Measurements from ENCODE around the gene RBM8A.

Gene RBM8A

DNA sequence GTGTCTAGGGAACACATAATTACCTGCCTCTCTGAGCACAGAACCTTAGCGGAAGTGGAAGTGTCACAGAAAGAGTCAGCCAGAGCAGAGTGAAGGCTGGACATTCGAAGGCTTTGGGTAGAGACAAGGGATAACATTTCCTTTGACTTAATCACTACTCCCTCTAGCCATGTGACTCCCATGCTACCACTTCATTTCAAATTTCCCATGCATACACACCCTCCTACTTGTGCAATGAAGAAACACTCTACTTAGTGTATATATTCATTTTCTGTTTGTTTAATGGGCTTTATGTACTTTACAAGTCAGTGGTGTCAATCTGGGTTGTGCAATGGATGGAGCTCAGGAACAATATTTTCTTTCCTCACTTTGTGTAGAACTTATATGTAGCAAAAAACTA is 48.6 kb downstream of the RBM8A start:
- Histone ChIP-seq H3K27ac (ENCODE audit: low read depth, low read length, poor library complexity, severe bottlenecking) (no peak overlapping the region), H3K4me3 (ENCODE audit: low read depth, low read length, poor library complexity, severe bottlenecking) (no peak overlapping the region), H3F3A (ENCODE audit: insufficient read depth, low read length) (no peaks in the 10 kb centered on the region), H3K4me1 (ENCODE audit: insufficient read depth, low read length, severe bottlenecking) (no peaks in the 10 kb centered on the region), H3K36me3 (ENCODE audit: insufficient read depth, low read length) (no peaks in the 10 kb centered on the region), H4K20me1 (ENCODE audit: insufficient read depth, low read length) (no peaks in the 10 kb centered on the region), H3K4me2 (ENCODE audit: low read length) (no peak overlapping the region), H3K79me2 (ENCODE audit: insufficient read depth, low read length) (no peaks in the 10 kb centered on the region), H3K9me3 (ENCODE audit: low read length) (no peaks in the 10 kb centered on the region), H3K9ac (ENCODE audit: low read length) (no peak overlapping the region), H2AFZ (ENCODE audit: low read length) (no peak overlapping the region), H3K9me2 (ENCODE audit: low read depth, low read length) (no peaks in the 10 kb centered on the region), H3K27me3 (ENCODE audit: insufficient read depth, low read length) (peaks cover 4% of the 10 kb centered on the region; the same call in 1 of the 2 replicates)
- TF ChIP-seq EZH2 (IDR thresholded peaks at IDR 0.05; ENCODE audit: borderline replicate concordance, low read length): no peak
- TF ChIP-seq, protein P1, sequence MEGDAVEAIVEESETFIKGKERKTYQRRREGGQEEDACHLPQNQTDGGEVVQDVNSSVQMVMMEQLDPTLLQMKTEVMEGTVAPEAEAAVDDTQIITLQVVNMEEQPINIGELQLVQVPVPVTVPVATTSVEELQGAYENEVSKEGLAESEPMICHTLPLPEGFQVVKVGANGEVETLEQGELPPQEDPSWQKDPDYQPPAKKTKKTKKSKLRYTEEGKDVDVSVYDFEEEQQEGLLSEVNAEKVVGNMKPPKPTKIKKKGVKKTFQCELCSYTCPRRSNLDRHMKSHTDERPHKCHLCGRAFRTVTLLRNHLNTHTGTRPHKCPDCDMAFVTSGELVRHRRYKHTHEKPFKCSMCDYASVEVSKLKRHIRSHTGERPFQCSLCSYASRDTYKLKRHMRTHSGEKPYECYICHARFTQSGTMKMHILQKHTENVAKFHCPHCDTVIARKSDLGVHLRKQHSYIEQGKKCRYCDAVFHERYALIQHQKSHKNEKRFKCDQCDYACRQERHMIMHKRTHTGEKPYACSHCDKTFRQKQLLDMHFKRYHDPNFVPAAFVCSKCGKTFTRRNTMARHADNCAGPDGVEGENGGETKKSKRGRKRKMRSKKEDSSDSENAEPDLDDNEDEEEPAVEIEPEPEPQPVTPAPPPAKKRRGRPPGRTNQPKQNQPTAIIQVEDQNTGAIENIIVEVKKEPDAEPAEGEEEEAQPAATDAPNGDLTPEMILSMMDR (IDR thresholded peaks at IDR 0.05; ENCODE audit: low read length): no peak

DNA sequence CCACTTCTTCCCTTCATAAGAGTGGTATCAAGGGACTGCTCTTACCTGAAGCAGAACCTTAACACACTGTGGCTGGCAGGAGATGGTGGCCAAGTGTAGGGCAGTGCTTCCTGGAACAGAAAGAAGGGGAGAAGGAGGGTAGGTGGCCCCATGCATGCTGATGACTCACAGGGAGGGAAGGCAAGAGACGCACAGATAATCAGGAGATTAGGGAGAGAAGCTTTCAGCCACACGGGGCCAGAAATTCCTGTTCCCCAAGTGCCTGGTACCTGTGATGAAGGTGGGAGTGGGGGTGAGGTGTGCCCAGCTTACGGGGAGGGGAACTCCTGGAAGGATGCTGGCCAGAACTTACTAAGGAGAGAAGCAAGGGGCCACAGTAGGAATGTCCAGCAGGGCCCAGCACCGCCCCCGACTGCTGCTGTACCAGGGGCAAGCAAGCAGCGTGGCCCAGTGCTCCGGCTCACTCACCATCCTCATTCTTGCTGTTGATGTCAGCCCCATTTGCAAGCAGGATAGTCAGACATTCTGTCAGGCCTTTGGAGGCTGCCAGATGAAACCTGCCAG is 49.3 kb downstream of the RBM8A start:
- Histone ChIP-seq H4K20me1 (ENCODE audit: insufficient read depth, low read length) (no peaks in the 10 kb centered on the region), H3K9ac (ENCODE audit: low read length) (no peak overlapping the region), H3K9me3 (ENCODE audit: low read length) (no peaks in the 10 kb centered on the region), H3K79me2 (ENCODE audit: insufficient read depth, low read length) (no peaks in the 10 kb centered on the region), H3F3A (ENCODE audit: insufficient read depth, low read length) (no peaks in the 10 kb centered on the region), H3K27me3 (ENCODE audit: insufficient read depth, low read length) (no peaks in the 10 kb centered on the region), H3K4me3 (ENCODE audit: low read depth, low read length, poor library complexity, severe bottlenecking) (no peak overlapping the region), H3K27ac (ENCODE audit: low read depth, low read length, poor library complexity, severe bottlenecking) (no peak overlapping the region), H3K4me2 (ENCODE audit: low read length) (no peak overlapping the region), H3K4me1 (ENCODE audit: insufficient read depth, low read length, severe bottlenecking) (no peaks in the 10 kb centered on the region), H3K36me3 (ENCODE audit: insufficient read depth, low read length) (no peaks in the 10 kb centered on the region), H2AFZ (ENCODE audit: low read length) (no peak overlapping the region), H3K9me2 (ENCODE audit: low read depth, low read length) (no peaks in the 10 kb centered on the region)
- TF ChIP-seq EZH2 (IDR thresholded peaks at IDR 0.05; ENCODE audit: borderline replicate concordance, low read length): no peak
- TF ChIP-seq, protein P1 (IDR thresholded peaks at IDR 0.05; ENCODE audit: low read length): no peak

DNA sequence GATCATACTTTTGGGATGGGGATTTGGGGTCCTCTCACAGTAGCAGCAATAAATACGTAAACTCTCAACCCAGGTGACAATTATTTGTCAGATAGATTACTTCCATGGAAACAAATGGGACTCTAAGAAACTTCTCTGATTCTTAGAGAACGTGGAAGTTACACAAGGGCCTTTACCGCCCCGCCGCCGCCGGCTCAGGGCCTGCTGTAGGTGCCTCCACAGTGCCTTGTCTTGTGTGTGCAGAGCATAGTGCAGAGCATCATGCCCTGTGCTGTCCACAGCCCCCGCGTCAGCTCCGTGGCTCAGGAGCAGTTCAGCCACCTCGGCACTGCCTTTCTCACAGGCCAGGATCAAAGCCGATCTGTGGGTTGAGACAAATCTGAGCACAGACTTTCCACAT is 52.6 kb downstream of the RBM8A start:
- no peaks in the 10 kb centered on the region for H3K79me2 ChIP-seq (ENCODE audit: insufficient read depth, low read length)
- H3K27ac ChIP-seq (ENCODE audit: low read depth, low read length, poor library complexity, severe bottlenecking): no peak overlapping the region
- H3K4me1 ChIP-seq (ENCODE audit: insufficient read depth, low read length, severe bottlenecking): no peaks in the 10 kb centered on the region
- H4K20me1 ChIP-seq (ENCODE audit: insufficient read depth, low read length): no peaks in the 10 kb centered on the region
- 0 out of 2 replicates have a peak, but pooled peaks cover under 1% of the 10 kb centered on the region for H3K27me3 ChIP-seq (ENCODE audit: insufficient read depth, low read length)
- H2AFZ ChIP-seq (ENCODE audit: low read length): no peak overlapping the region
- H3K4me3 ChIP-seq (ENCODE audit: low read depth, low read length, poor library complexity, severe bottlenecking): no peak overlapping the region
- H3K9me2 ChIP-seq (ENCODE audit: low read depth, low read length): no peaks in the 10 kb centered on the region
- no peaks in the 10 kb centered on the region for H3K9me3 ChIP-seq (ENCODE audit: low read length)
- H3K4me2 ChIP-seq (ENCODE audit: low read length): no peak overlapping the region
- no peaks in the 10 kb centered on the region for H3F3A ChIP-seq (ENCODE audit: insufficient read depth, low read length)
- H3K36me3 ChIP-seq (ENCODE audit: insufficient read depth, low read length): no peaks in the 10 kb centered on the region
- no peak overlapping the region for H3K9ac ChIP-seq (ENCODE audit: low read length)
- TF ChIP-seq EZH2 (IDR thresholded peaks at IDR 0.05; ENCODE audit: borderline replicate concordance, low read length): no peak
- TF ChIP-seq, protein P1 (IDR thresholded peaks at IDR 0.05; ENCODE audit: low read length): no peak

Data from OCI-LY1 (cell line).